GM12878 (cell line): ENCODE results near the gene MARCHF11. TPM values are rescaled to one million over a fixed set of nuclear protein-coding genes. Genes with fewer than 3 reads are reported as not detected.

Experiments
- ATAC-seq: fragments of 200-7000 bp; cut with Tn5 transposase; 3 replicates; pipeline ENCODE4 v1.9.1; 2020; ENCODE audit warnings: mild to moderate bottlenecking, moderate library complexity
- BruUV-seq: library from RNA; stranded (reverse); fragments of 400-500 nt; replicated peaks from 2 replicates; lab custom pipeline; 2021; lab: Mats Ljungman, UMichigan
- CTCF ChIA-PET: fragments of 300-600 bp; sonication (Branson Sonifier 250); formaldehyde crosslinking; extraction: SDS; loops from one replicate; lab custom pipeline; 2021; ENCODE audit warnings: inconsistent platforms; lab: Yijun Ruan, JAX
- POLR2A ChIA-PET: fragments of 350-600 bp; formaldehyde crosslinking; extraction: SDS; loops from one replicate; lab custom pipeline; 2021; ENCODE audit warnings: inconsistent platforms; lab: Charles Lee
- RAD21 ChIA-PET: fragments of 300-600 bp; sonication (Branson Sonifier 250); formaldehyde crosslinking; loops from one replicate; lab custom pipeline; 2023; ENCODE audit warnings: antibody characterized with exemption; ENCODE audit not compliant: unreplicated experiment; lab: Charles Lee
- SMC1A ChIA-PET: fragments of 300-600 bp; sonication (Branson Sonifier 250); formaldehyde crosslinking; loops from one replicate; lab custom pipeline; 2023; ENCODE audit not compliant: unreplicated experiment, uncharacterized antibody; lab: Charles Lee
- DNase-seq: peaks from one replicate; pipeline ENCODE4 v3.0.0-alpha.2; 2011; ENCODE audit warnings: low read depth, low spot score
- FAIRE-seq: peaks from 3 replicates; lab custom pipeline; 2011; peaks lifted over from hg19 to GRCh38; lab: Jason Lieb, UNC
- H2AFZ ChIP-seq: 2 replicates; pipeline ENCODE4 v1.6.0; 2011; ENCODE audit warnings: low read depth, low read length, control low read depth; ENCODE audit not compliant: control insufficient read depth
- H3K27ac ChIP-seq: 2 replicates; pipeline ENCODE4 v1.5.1; 2011; ENCODE audit warnings: control low read depth; ENCODE audit not compliant: control insufficient read depth, insufficient read depth
- H3K27me3 ChIP-seq, 2 experiments: replicated peaks in 1 of 2; 2 replicates each; pipeline versions ENCODE4 v1.6.0 to v1.6.1; 2011; ENCODE audit warnings: low read length in 1 of 2; ENCODE audit not compliant: control insufficient read depth in 2 of 2, insufficient read depth in 2 of 2
- H3K36me3 ChIP-seq, 2 experiments: 2 replicates each; pipeline ENCODE4 v1.5.1; 2011; ENCODE audit warnings: low read length in 1 of 2; ENCODE audit not compliant: control insufficient read depth in 2 of 2, insufficient read depth in 2 of 2
- H3K4me1 ChIP-seq: 2 replicates; pipeline ENCODE4 v1.6.1; 2011; ENCODE audit warnings: mild to moderate bottlenecking, low read length, moderate library complexity, mixed read lengths; ENCODE audit not compliant: control insufficient read depth, insufficient read depth
- H3K4me2 ChIP-seq: 2 replicates; pipeline ENCODE4 v1.6.0; 2011; ENCODE audit warnings: control low read depth; ENCODE audit not compliant: control insufficient read depth, insufficient read depth
- H3K4me3 ChIP-seq: fragments of 200-600 bp; sonication (generic); 2 replicates; pipeline ENCODE4 v1.5.1; 2016
- H3K79me2 ChIP-seq: 2 replicates; pipeline ENCODE4 v1.6.0; 2011; ENCODE audit warnings: low read length; ENCODE audit not compliant: control insufficient read depth, insufficient read depth
- H3K9ac ChIP-seq: 2 replicates; pipeline ENCODE4 v1.8.0; 2011; ENCODE audit warnings: low read length, control low read depth, mixed read lengths; ENCODE audit not compliant: control insufficient read depth, insufficient read depth
- H3K9me3 ChIP-seq: replicated peaks from 3 replicates; pipeline ENCODE4 v1.5.1; 2011; ENCODE audit warnings: mild to moderate bottlenecking, low read length; ENCODE audit not compliant: control insufficient read depth, insufficient read depth
- H4K20me1 ChIP-seq: 2 replicates; pipeline ENCODE4 v1.6.0; 2011; ENCODE audit not compliant: control insufficient read depth, insufficient read depth
- BCL11A ChIP-seq: IDR thresholded peaks from 2 replicates; pipeline ENCODE4 v1.6.1; 2011; ENCODE audit warnings: low read depth, low read length
- BCL3 ChIP-seq: IDR thresholded peaks from 2 replicates; pipeline ENCODE4 v1.6.1; 2011; ENCODE audit warnings: borderline replicate concordance, low read depth, mild to moderate bottlenecking, moderate library complexity, low read length; ENCODE audit not compliant: insufficient read depth, poor library complexity, severe bottlenecking
- CBFB ChIP-seq: IDR thresholded peaks from 2 replicates; pipeline ENCODE4 v1.6.1; 2016; ENCODE audit warnings: antibody characterized with exemption, low read depth
- IRF4 ChIP-seq: IDR thresholded peaks from 2 replicates; pipeline ENCODE4 v1.6.1; 2011; ENCODE audit warnings: low read depth, low read length
- KDM1A ChIP-seq: fragments of 200-600 bp; sonication (generic); IDR thresholded peaks from 2 replicates; pipeline ENCODE4 v1.6.1; 2016; ENCODE audit warnings: borderline replicate concordance
- MXI1 ChIP-seq: fragments of 150-350 bp; IDR thresholded peaks from 2 replicates; pipeline ENCODE4 v1.6.1; 2011; ENCODE audit warnings: low read depth, mild to moderate bottlenecking, inconsistent platforms, low read length, improper control_type of control experiment
- MYB ChIP-seq: fragments of 150-350 bp; IDR thresholded peaks from 2 replicates; pipeline ENCODE4 v1.6.1; 2014; ENCODE audit warnings: mild to moderate bottlenecking, low read depth, low read length, borderline replicate concordance
- POU2F2 ChIP-seq: IDR thresholded peaks from 3 replicates; pipeline ENCODE4 v1.6.1; 2011; ENCODE audit warnings: low read depth, mild to moderate bottlenecking, low read length, borderline replicate concordance
- USF2 ChIP-seq: IDR thresholded peaks from 2 replicates; pipeline ENCODE4 v1.6.1; 2011; ENCODE audit warnings: low read depth, low read length, improper control_type of control experiment, borderline replicate concordance
- WRNIP1 ChIP-seq: IDR thresholded peaks from 2 replicates; pipeline ENCODE4 v1.6.1; 2011; ENCODE audit warnings: low read depth, low read length, improper control_type of control experiment, borderline replicate concordance
- WGBS: methylation state at CpG from one replicate; pipeline ENCODE4 v1.1.6; 2016; ENCODE audit warnings: low lambda C conversion rate; ENCODE audit not compliant: insufficient replicate concordance, insufficient coverage; ENCODE audit errors: missing lambda C conversion rate; 5-methylcytosine and 5-hydroxymethylcytosine counted together
- in situ Hi-C: fragments of 300-500 bp; cut with MboI; formaldehyde crosslinking; loops from 9 replicates; pipeline ENCODE4 v1.14.3; 2018; ENCODE audit warnings: mixed read lengths
- intact Hi-C: fragments of 100-400 bp; cut with micrococcal nuclease; formaldehyde crosslinking; loops from one replicate; pipeline ENCODE4 v1.14.2; 2022; ENCODE audit not compliant: unreplicated experiment
- polyA plus RNA-seq, 11 experiments: library from polyadenylated mRNA; depleted of rRNA in 4 of 11; unstranded in 6 of 11; stranded (reverse) in 5 of 11; fragments of >200 nt; fragmentation: Nextera tagmentation in 4 of 11; fragmentation: Illumina TruSeq in 1 of 11; extraction: Ambion mirVana in 4 of 11; extraction: Trizol in 1 of 11; gene quantifications; 1 replicate in 1 of 11; 2 replicates in 10 of 11; pipeline versions ENCODE4 v1.2.1 to v1.2.3, GENCODE V29; 2011 to 2016; ENCODE audit warnings: inconsistent platforms in 2 of 11, missing spikeins in 2 of 11, low read depth in 1 of 11
- total RNA-seq, 4 experiments: library from RNA; depleted of rRNA in 3 of 4; stranded (reverse); fragments of >200 nt in 3 of 4; fragmentation: Illumina TruSeq in 1 of 4; extraction: Trizol in 1 of 4; gene quantifications; 2 replicates each; pipeline versions ENCODE4 v1.2.1 to v1.2.3, GENCODE V29; 2013 to 2021

The MARCHF11 gene
- total and polyA plus RNA-seq, 10 of the 15 experiments (the other 5 are each of a cell fraction or from before 2014, with no cell fraction given) = 0.26 TPM; not detected in 9

GRCh38 chr5:16037121-16037845 is 142.3 kb downstream of the MARCHF11 start:
- Histone ChIP-seq H3K79me2 (no peaks in the 10 kb centered on the region), H3K9me3 (no peaks in the 10 kb centered on the region), H3K9ac (no peak overlapping the region), H3K4me2 (no peak overlapping the region), H4K20me1 (no peaks in the 10 kb centered on the region), H3K27ac (no peak overlapping the region), H3K36me3 (no peaks in the 10 kb centered on the region), H2AFZ (no peak overlapping the region), H3K4me1 (no peaks in the 10 kb centered on the region), H3K27me3 (no peaks in the 10 kb centered on the region), H3K4me3 (no peak overlapping the region)
- FAIRE-seq (no peak), ATAC-seq (peak; percentile 41), DNase-seq (no peak)
- WGBS = 27% methylated on average over 8 of the region's 8 CpGs
- ChIA-PET POLR2A (no interaction called here), CTCF (no interaction called here), SMC1A (no interaction called here), RAD21 (no interaction called here)
- in situ Hi-C loops = no loop called here
- intact Hi-C loops = no loop called here
- no TSS peak for BruUV-seq
- no peak for TF ChIP-seq KDM1A
- TF ChIP-seq MXI1 = no peak
- TF ChIP-seq USF2 = no peak

- no peak overlapping the region for H3K4me3 ChIP-seq
- DNase-seq = no peak
- ChIA-PET SMC1A (no interaction called here), CTCF (no interaction called here), RAD21 (no interaction called here), POLR2A (no interaction called here)
- H3K9ac ChIP-seq = no peak overlapping the region
- no peak overlapping the region for H3K27ac ChIP-seq
- no peak for TF ChIP-seq BCL11A
- no peak for TF ChIP-seq CBFB
- TF ChIP-seq MYB = no peak
- TF ChIP-seq WRNIP1 = no peak
- TF ChIP-seq BCL3 = no peak
- no peak for TF ChIP-seq IRF4
- no peak for TF ChIP-seq POU2F2
- no peaks in the 10 kb centered on the region for H3K27me3 ChIP-seq
- H2AFZ ChIP-seq = no peak overlapping the region
- in situ Hi-C loops = no loop called here
- intact Hi-C loops = no loop called here
- H3K4me2 ChIP-seq = no peak overlapping the region
- no TSS peak for BruUV-seq
- no peaks in the 10 kb centered on the region for H4K20me1 ChIP-seq
- H3K4me1 ChIP-seq = no peaks in the 10 kb centered on the region
- no peak for ATAC-seq
- no peaks in the 10 kb centered on the region for H3K79me2 ChIP-seq
- no peaks in the 10 kb centered on the region for H3K36me3 ChIP-seq
- WGBS = 30% methylated on average over 8 of the region's 8 CpGs
- H3K9me3 ChIP-seq = no peaks in the 10 kb centered on the region
- FAIRE-seq = no peak
Measured at GRCh38 chr5:16034319-16035001, 145.1 kb downstream of the MARCHF11 start.
